ENCODE measurements around the gene TTC34. TPM values are rescaled to one million over a fixed set of nuclear protein-coding genes. Genes with fewer than 3 reads are reported as not detected.

The TTC34 gene
- total RNA-seq, 1 experiment from 2014 or later, result 1.3 TPM

DNA sequence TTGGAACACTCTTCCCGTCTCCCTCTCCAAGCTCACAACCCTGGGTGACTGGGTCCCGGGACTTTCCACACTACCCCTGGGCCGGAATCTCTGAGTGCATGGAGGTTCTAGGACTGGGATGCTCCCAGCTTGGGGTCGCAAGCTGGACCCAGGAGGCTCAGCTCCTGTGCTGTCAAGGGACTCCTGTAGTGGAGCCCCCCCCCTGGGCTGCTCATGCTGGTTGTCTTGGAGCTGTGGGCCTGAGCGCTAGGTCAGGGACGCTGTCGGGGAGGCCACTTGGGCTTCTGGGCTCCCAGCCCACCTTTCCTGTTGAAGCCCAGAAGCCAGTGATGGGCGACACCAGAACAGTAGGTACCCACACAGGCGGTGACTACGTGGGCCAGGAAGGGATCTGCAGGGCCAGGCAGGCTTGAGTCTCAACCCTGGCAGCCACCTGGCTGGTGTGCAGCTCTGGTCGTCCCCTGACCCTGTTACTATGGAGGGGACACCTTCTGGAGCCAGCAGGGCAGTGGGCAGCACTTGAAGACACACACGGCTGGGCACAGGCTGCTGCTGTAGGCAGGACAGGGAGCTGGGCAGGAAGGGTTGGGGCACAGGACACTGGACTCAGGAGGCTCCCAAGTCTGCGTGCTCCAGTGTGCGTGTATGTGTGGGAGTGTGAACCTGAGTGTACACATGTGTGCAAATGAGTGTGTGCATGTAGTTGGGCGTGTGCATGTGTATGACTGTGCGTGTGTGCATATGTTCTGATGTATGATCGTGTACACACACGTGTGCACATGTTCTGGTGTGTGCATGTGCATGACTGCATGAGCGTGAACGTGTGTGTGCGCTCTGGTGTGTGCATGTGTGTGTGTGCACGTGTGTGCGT is 171.6 kb downstream of the TTC34 start:
- H3K4me3 ChIP-seq (replicated peaks in 1 of 2; ENCODE audit: low read depth in 1 of 2, low read length in 2 of 2), result no peak overlapping the region
- TF ChIP-seq, protein P1, sequence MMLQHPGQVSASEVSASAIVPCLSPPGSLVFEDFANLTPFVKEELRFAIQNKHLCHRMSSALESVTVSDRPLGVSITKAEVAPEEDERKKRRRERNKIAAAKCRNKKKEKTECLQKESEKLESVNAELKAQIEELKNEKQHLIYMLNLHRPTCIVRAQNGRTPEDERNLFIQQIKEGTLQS (IDR thresholded peaks at IDR 0.05), result no peak
- TF ChIP-seq, protein P2, sequence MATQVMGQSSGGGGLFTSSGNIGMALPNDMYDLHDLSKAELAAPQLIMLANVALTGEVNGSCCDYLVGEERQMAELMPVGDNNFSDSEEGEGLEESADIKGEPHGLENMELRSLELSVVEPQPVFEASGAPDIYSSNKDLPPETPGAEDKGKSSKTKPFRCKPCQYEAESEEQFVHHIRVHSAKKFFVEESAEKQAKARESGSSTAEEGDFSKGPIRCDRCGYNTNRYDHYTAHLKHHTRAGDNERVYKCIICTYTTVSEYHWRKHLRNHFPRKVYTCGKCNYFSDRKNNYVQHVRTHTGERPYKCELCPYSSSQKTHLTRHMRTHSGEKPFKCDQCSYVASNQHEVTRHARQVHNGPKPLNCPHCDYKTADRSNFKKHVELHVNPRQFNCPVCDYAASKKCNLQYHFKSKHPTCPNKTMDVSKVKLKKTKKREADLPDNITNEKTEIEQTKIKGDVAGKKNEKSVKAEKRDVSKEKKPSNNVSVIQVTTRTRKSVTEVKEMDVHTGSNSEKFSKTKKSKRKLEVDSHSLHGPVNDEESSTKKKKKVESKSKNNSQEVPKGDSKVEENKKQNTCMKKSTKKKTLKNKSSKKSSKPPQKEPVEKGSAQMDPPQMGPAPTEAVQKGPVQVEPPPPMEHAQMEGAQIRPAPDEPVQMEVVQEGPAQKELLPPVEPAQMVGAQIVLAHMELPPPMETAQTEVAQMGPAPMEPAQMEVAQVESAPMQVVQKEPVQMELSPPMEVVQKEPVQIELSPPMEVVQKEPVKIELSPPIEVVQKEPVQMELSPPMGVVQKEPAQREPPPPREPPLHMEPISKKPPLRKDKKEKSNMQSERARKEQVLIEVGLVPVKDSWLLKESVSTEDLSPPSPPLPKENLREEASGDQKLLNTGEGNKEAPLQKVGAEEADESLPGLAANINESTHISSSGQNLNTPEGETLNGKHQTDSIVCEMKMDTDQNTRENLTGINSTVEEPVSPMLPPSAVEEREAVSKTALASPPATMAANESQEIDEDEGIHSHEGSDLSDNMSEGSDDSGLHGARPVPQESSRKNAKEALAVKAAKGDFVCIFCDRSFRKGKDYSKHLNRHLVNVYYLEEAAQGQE (IDR thresholded peaks at IDR 0.05; ENCODE audit: low read depth), result no peak
- TF ChIP-seq, protein P3, sequence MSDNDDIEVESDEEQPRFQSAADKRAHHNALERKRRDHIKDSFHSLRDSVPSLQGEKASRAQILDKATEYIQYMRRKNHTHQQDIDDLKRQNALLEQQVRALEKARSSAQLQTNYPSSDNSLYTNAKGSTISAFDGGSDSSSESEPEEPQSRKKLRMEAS (IDR thresholded peaks at IDR 0.05), result no peak
- TF ChIP-seq ELF1 (IDR thresholded peaks at IDR 0.05; ENCODE audit: borderline replicate concordance, low read depth) (no peak), YY1 (IDR thresholded peaks at IDR 0.05; ENCODE audit: extremely low read depth, insufficient replicate concordance, low read depth, low read length) (no peak), POLR2A (IDR thresholded peaks at IDR 0.05; ENCODE audit: borderline replicate concordance, extremely low read depth, insufficient read depth, insufficient read length) (no peak), ZFX (IDR thresholded peaks at IDR 0.05) (no peak), FOSL1 (IDR thresholded peaks at IDR 0.05; ENCODE audit: low read depth) (no peak), CEBPB (IDR thresholded peaks at IDR 0.05; ENCODE audit: low read depth) (no peak), EZH2 (IDR thresholded peaks at IDR 0.05) (no peak), EGR1 (IDR thresholded peaks at IDR 0.05; ENCODE audit: low read depth) (no peak), JUND (IDR thresholded peaks at IDR 0.05) (no peak), ZNF274 (IDR thresholded peaks at IDR 0.05; ENCODE audit: low read depth, low read length) (no peak), CBX3 (IDR thresholded peaks at IDR 0.05; ENCODE audit: low read depth) (no peak), EZH2phosphoT487 (IDR thresholded peaks at IDR 0.05; ENCODE audit: borderline replicate concordance) (no peak), SIN3A (IDR thresholded peaks at IDR 0.05; ENCODE audit: low read depth) (no peak)
- TF ChIP-seq, protein P4, sequence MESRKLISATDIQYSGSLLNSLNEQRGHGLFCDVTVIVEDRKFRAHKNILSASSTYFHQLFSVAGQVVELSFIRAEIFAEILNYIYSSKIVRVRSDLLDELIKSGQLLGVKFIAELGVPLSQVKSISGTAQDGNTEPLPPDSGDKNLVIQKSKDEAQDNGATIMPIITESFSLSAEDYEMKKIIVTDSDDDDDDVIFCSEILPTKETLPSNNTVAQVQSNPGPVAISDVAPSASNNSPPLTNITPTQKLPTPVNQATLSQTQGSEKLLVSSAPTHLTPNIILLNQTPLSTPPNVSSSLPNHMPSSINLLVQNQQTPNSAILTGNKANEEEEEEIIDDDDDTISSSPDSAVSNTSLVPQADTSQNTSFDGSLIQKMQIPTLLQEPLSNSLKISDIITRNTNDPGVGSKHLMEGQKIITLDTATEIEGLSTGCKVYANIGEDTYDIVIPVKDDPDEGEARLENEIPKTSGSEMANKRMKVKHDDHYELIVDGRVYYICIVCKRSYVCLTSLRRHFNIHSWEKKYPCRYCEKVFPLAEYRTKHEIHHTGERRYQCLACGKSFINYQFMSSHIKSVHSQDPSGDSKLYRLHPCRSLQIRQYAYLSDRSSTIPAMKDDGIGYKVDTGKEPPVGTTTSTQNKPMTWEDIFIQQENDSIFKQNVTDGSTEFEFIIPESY (IDR thresholded peaks at IDR 0.05; ENCODE audit: extremely low read depth, insufficient replicate concordance, low read length), result no peak
- TF ChIP-seq, protein P5, sequence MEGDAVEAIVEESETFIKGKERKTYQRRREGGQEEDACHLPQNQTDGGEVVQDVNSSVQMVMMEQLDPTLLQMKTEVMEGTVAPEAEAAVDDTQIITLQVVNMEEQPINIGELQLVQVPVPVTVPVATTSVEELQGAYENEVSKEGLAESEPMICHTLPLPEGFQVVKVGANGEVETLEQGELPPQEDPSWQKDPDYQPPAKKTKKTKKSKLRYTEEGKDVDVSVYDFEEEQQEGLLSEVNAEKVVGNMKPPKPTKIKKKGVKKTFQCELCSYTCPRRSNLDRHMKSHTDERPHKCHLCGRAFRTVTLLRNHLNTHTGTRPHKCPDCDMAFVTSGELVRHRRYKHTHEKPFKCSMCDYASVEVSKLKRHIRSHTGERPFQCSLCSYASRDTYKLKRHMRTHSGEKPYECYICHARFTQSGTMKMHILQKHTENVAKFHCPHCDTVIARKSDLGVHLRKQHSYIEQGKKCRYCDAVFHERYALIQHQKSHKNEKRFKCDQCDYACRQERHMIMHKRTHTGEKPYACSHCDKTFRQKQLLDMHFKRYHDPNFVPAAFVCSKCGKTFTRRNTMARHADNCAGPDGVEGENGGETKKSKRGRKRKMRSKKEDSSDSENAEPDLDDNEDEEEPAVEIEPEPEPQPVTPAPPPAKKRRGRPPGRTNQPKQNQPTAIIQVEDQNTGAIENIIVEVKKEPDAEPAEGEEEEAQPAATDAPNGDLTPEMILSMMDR (IDR thresholded peaks at IDR 0.05 in 2 of 3, conservative IDR thresholded peaks at IDR 0.05 in 1 of 3; ENCODE audit: borderline replicate concordance in 1 of 3, insufficient read depth in 1 of 3, low read depth in 2 of 3, low read length in 2 of 3), result no peak
- no peak for DNase-seq (ENCODE audit: low read depth, low spot score)
- H4K20me1 ChIP-seq (ENCODE audit: insufficient read depth), result no peaks in the 10 kb centered on the region
- no TSS peak for BruUV-seq (replicated peaks)
- H3K9me3 ChIP-seq (ENCODE audit: control insufficient read depth in 1 of 2, insufficient read depth in 1 of 2, low read depth in 1 of 2, low read length in 2 of 2), result peaks cover 0 to 7% of the 10 kb centered on the region in 2 experiments; a peak in 1 of 4 replicates
- ChIA-PET POLR2A (no interaction called here), RAD21 (ENCODE audit: low non-redundant PET in 1 of 2, low total read pairs in 2 of 2, uncharacterized antibody in 2 of 2, unreplicated experiment in 2 of 2) (interaction anchor here in 1 of 2 experiments (0.6 kb wide), 1 partner anchor 721 kb away, joined by 7 read pairs; no protein-coding TSS in a partner anchor), CTCF (no interaction called here)
- intact Hi-C loops (cut with micrococcal nuclease), result no loop called here
- no peaks in the 10 kb centered on the region for H3K27me3 ChIP-seq (ENCODE audit: insufficient read depth, low read length)
- H3K4me2 ChIP-seq (ENCODE audit: low read length), result no peak overlapping the region
- no peaks in the 10 kb centered on the region for H3K36me3 ChIP-seq (ENCODE audit: control insufficient read depth in 1 of 2, insufficient read depth in 2 of 2, low read length in 2 of 2)
- peaks cover 0 to 6% of the 10 kb centered on the region in 2 experiments; a peak in 2 of 4 replicates for H3K4me1 ChIP-seq (ENCODE audit: control insufficient read depth in 1 of 2, insufficient read depth in 2 of 2, low read length in 2 of 2)
- H3K9ac ChIP-seq (ENCODE audit: low read length), result no peak overlapping the region
- no peak for ATAC-seq
- no peaks in the 10 kb centered on the region for H3K79me2 ChIP-seq (ENCODE audit: insufficient read depth, low read length)
- no peak overlapping the region for H3K27ac ChIP-seq (ENCODE audit: low read depth, low read length)
- H2AFZ ChIP-seq (ENCODE audit: low read depth, low read length, poor library complexity, severe bottlenecking), result no peak overlapping the region
- no peaks in the 10 kb centered on the region for H3K9me2 ChIP-seq (ENCODE audit: insufficient read depth)
